H1 (cell line): ENCODE measurements around the gene DNAJC5G. TPM values are rescaled to one million over a fixed set of nuclear protein-coding genes. Genes with fewer than 3 reads are reported as not detected.

ENCODE experiments used
- CTCF ChIA-PET: fragments of 300-600 bp; sonication (Branson Sonifier 250); formaldehyde crosslinking; loops from one replicate; lab custom pipeline; 2021; ENCODE audit not compliant: partially characterized antibody; lab: Charles Lee
- POLR2A ChIA-PET: fragments of 300-600 bp; sonication (Branson Sonifier 250); formaldehyde crosslinking; loops from one replicate; lab custom pipeline; 2021; ENCODE audit warnings: inconsistent platforms; ENCODE audit not compliant: partially characterized antibody; lab: Charles Lee
- DNase-seq, 2 experiments: peaks; one replicate each; pipeline versions ENCODE4 v3.0.0 to v3.0.0-alpha.2; 2010 to 2022; ENCODE audit warnings: low spot score in 2 of 2, low read depth in 1 of 2, mixed read lengths in 1 of 2
- FAIRE-seq: peaks from 2 replicates; lab custom pipeline; 2011; peaks lifted over from hg19 to GRCh38; lab: Jason Lieb, UNC
- H2AFZ ChIP-seq: 2 replicates; pipeline ENCODE4 v1.8.1; 2012; ENCODE audit warnings: low read length, inconsistent platforms
- H2AK5ac ChIP-seq: 2 replicates; pipeline ENCODE4 v1.6.1; 2013; ENCODE audit warnings: low read depth, low read length
- H2BK120ac ChIP-seq: replicated peaks from 2 replicates; pipeline ENCODE3; 2013; ENCODE audit warnings: low read depth, low read length, inconsistent platforms
- H2BK12ac ChIP-seq: 2 replicates; pipeline ENCODE4 v1.6.1; 2013; ENCODE audit warnings: low read depth, low read length
- H2BK15ac ChIP-seq: 2 replicates; pipeline ENCODE4 v1.6.1; 2013; ENCODE audit warnings: low read length
- H2BK20ac ChIP-seq: 2 replicates; pipeline ENCODE4 v1.6.1; 2013; ENCODE audit warnings: low read length
- H2BK5ac ChIP-seq: 2 replicates; pipeline ENCODE4 v1.6.1; 2013; ENCODE audit warnings: low read depth, low read length
- H3K14ac ChIP-seq: 2 replicates; pipeline ENCODE4 v1.6.1; 2013; ENCODE audit warnings: inconsistent platforms; ENCODE audit not compliant: insufficient read length
- H3K18ac ChIP-seq: 2 replicates; pipeline ENCODE4 v1.6.1; 2013; ENCODE audit warnings: low read length; ENCODE audit errors: extremely low read depth
- H3K23ac ChIP-seq: 2 replicates; pipeline ENCODE4 v1.6.1; 2013; ENCODE audit warnings: inconsistent platforms; ENCODE audit not compliant: insufficient read length
- H3K23me2 ChIP-seq: 2 replicates; pipeline ENCODE4 v1.6.1; 2013; ENCODE audit warnings: low read depth, low read length
- H3K27ac ChIP-seq: 2 replicates; pipeline ENCODE4 v1.6.1; 2011; ENCODE audit warnings: low read depth, low read length, inconsistent platforms
- H3K27me3 ChIP-seq, 4 experiments: replicated peaks in 1 of 4; 1 replicate in 1 of 4; 2 replicates in 3 of 4; pipeline versions ENCODE4 v1.6.1 to v1.8.1; 2011 to 2013; ENCODE audit warnings: low read length in 3 of 4, mild to moderate bottlenecking in 3 of 4, inconsistent platforms in 2 of 4, mixed read lengths in 2 of 4, moderate library complexity in 1 of 4; ENCODE audit not compliant: control insufficient read depth in 3 of 4, insufficient read depth in 3 of 4; ENCODE audit errors: extremely low read depth in 1 of 4
- H3K36me3 ChIP-seq, 4 experiments: 2 replicates each; pipeline versions ENCODE4 v1.6.1 to v1.8.1; 2011 to 2013; ENCODE audit warnings: mild to moderate bottlenecking in 4 of 4, low read length in 3 of 4, moderate library complexity in 2 of 4, control low read depth in 1 of 4, inconsistent platforms in 1 of 4; ENCODE audit not compliant: insufficient read depth in 4 of 4, control insufficient read depth in 2 of 4
- H3K4ac ChIP-seq: replicated peaks from 2 replicates; pipeline ENCODE3; 2013; ENCODE audit warnings: low read length, low read depth, mixed read lengths, inconsistent platforms; ENCODE audit not compliant: insufficient read length
- H3K4me1 ChIP-seq, 4 experiments: replicated peaks in 1 of 4; 1 replicate in 1 of 4; 2 replicates in 3 of 4; pipeline versions ENCODE4 v1.6.1 to v1.8.1; 2011 to 2013; ENCODE audit warnings: low read length in 3 of 4, inconsistent platforms in 2 of 4, mixed read lengths in 1 of 4; ENCODE audit not compliant: insufficient read depth in 4 of 4, control insufficient read depth in 3 of 4
- H3K4me2 ChIP-seq, 2 experiments: 2 replicates each; pipeline versions ENCODE4 v1.6.1 to v1.8.1; 2011 to 2013; ENCODE audit warnings: low read depth in 2 of 2, low read length in 2 of 2, control low read depth in 1 of 2, inconsistent platforms in 1 of 2, mild to moderate bottlenecking in 1 of 2; ENCODE audit not compliant: insufficient read depth in 1 of 2
- H3K4me3 ChIP-seq, 4 experiments: fragments of 200-600, 300-600 bp in 1 of 4; sonication (generic), shearing (Covaris generic), sonication (Bioruptor Twin) in 1 of 4; 2 replicates each; pipeline versions ENCODE4 v1.5.1 to v1.8.1; 2011 to 2016; ENCODE audit warnings: low read length in 4 of 4, low read depth in 3 of 4, control low read depth in 2 of 4, inconsistent platforms in 2 of 4, mild to moderate bottlenecking in 2 of 4, mixed read lengths in 1 of 4, moderate library complexity in 1 of 4; ENCODE audit not compliant: insufficient read depth in 2 of 4; ENCODE audit errors: extremely low read depth in 1 of 4
- H3K56ac ChIP-seq: replicated peaks from 2 replicates; pipeline ENCODE3; 2013; ENCODE audit warnings: low read depth, mild to moderate bottlenecking, mixed read lengths, low read length, inconsistent platforms; ENCODE audit not compliant: insufficient read length
- H3K79me1 ChIP-seq: 2 replicates; pipeline ENCODE4 v1.6.1; 2013; ENCODE audit warnings: low read depth, low read length, control low read depth
- H3K79me2 ChIP-seq, 2 experiments: 2 replicates each; pipeline versions ENCODE4 v1.6.1 to v1.8.1; 2012 to 2013; ENCODE audit warnings: low read length in 2 of 2, mild to moderate bottlenecking in 2 of 2, inconsistent platforms in 1 of 2; ENCODE audit not compliant: insufficient read depth in 2 of 2, control insufficient read depth in 1 of 2
- H3K9ac ChIP-seq, 4 experiments: replicated peaks in 1 of 4; 1 replicate in 1 of 4; 2 replicates in 3 of 4; pipeline versions ENCODE4 v1.6.1 to v1.8.1; 2011 to 2013; ENCODE audit warnings: low read depth in 3 of 4, low read length in 3 of 4, control low read depth in 2 of 4, mild to moderate bottlenecking in 2 of 4, moderate library complexity in 2 of 4, inconsistent platforms in 1 of 4; ENCODE audit errors: extremely low read depth in 1 of 4
- H3K9me3 ChIP-seq, 2 experiments: 2 replicates each; pipeline versions ENCODE4 v1.6.1 to v1.8.1; 2012 to 2013; ENCODE audit warnings: mild to moderate bottlenecking in 2 of 2, moderate library complexity in 2 of 2, control low read depth in 1 of 2, inconsistent platforms in 1 of 2, low read depth in 1 of 2, low read length in 1 of 2, mixed read lengths in 1 of 2; ENCODE audit not compliant: insufficient read depth in 2 of 2
- H4K20me1 ChIP-seq, 2 experiments: replicated peaks in 1 of 2; 2 replicates each; pipeline versions ENCODE3 to v1.8.1; 2011 to 2013; ENCODE audit warnings: inconsistent platforms in 2 of 2, low read length in 2 of 2, mild to moderate bottlenecking in 1 of 2; ENCODE audit not compliant: insufficient read depth in 2 of 2, control insufficient read depth in 1 of 2
- H4K5ac ChIP-seq: 2 replicates; pipeline ENCODE4 v1.6.1; 2013; ENCODE audit warnings: low read length, low read depth, mixed read lengths, inconsistent platforms; ENCODE audit not compliant: insufficient read length
- H4K8ac ChIP-seq: 2 replicates; pipeline ENCODE4 v1.8.0; 2013; ENCODE audit warnings: mild to moderate bottlenecking, moderate library complexity, low read length, inconsistent platforms; ENCODE audit not compliant: insufficient read depth; ENCODE audit errors: extremely low read depth
- H4K91ac ChIP-seq: replicated peaks from 2 replicates; pipeline ENCODE3; 2013; ENCODE audit warnings: low read length, mixed read lengths, inconsistent platforms; ENCODE audit not compliant: insufficient read length
- ASH2L ChIP-seq: fragments of 200-600, 300-600 bp; sonication (generic); IDR thresholded peaks from one replicate; pipeline ENCODE4 v1.7.1; 2017; ENCODE audit warnings: low read length
- ATF2 ChIP-seq: IDR thresholded peaks from 2 replicates; pipeline ENCODE4 v1.6.1; 2012; ENCODE audit warnings: low read length, inconsistent platforms
- CBX8 ChIP-seq: fragments of 300-800, 300-1000 bp; sonication (generic); IDR thresholded peaks from 2 replicates; pipeline ENCODE4 v1.7.1; 2016; ENCODE audit warnings: low read depth, low read length, borderline replicate concordance
- CHD2 ChIP-seq: IDR thresholded peaks from 2 replicates; pipeline ENCODE4 v1.6.1; 2012; ENCODE audit warnings: low read length, improper control_type of control experiment
- KDM5A ChIP-seq: fragments of 200-600 bp; IDR thresholded peaks from 2 replicates; pipeline ENCODE4 v1.7.1; 2012; ENCODE audit warnings: mild to moderate bottlenecking, low read length, inconsistent platforms, mixed read lengths
- PHF8 ChIP-seq: fragments of 200-600 bp; sonication (generic); conservative IDR thresholded peaks from 2 replicates; pipeline ENCODE4 v1.7.1; 2012; ENCODE audit warnings: low read depth, mild to moderate bottlenecking, inconsistent platforms, low read length, moderate library complexity
- RFX5 ChIP-seq: IDR thresholded peaks from 2 replicates; pipeline ENCODE4 v1.6.1; 2011; ENCODE audit warnings: low read depth, low read length, improper control_type of control experiment, borderline replicate concordance
- SP1 ChIP-seq: IDR thresholded peaks from 2 replicates; pipeline ENCODE4 v1.6.1; 2011; ENCODE audit warnings: low read depth, low read length
- SP4 ChIP-seq: IDR thresholded peaks from 2 replicates; pipeline ENCODE4 v1.6.1; 2012; ENCODE audit warnings: low read length, inconsistent platforms
- SRF ChIP-seq: IDR thresholded peaks from 2 replicates; pipeline ENCODE4 v1.6.1; 2011; ENCODE audit warnings: mild to moderate bottlenecking, low read depth, low read length, moderate library complexity
- TBP ChIP-seq: IDR thresholded peaks from 2 replicates; pipeline ENCODE4 v1.6.1; 2011; ENCODE audit warnings: low read depth, low read length, improper control_type of control experiment
- TCF12 ChIP-seq: IDR thresholded peaks from 2 replicates; pipeline ENCODE4 v1.6.1; 2011; ENCODE audit warnings: low read depth, mild to moderate bottlenecking, low read length
- WGBS, 2 experiments: shearing (Covaris generic) in 1 of 2; methylation state at CpG; one replicate each; pipeline versions ENCODE4 v1.1.6 to v1.1.7; 2013 to 2015; ENCODE audit warnings: low lambda C conversion rate in 2 of 2, mixed read lengths in 2 of 2, inconsistent platforms in 1 of 2, low coverage in 1 of 2, missing lambda C conversion rate in 1 of 2; ENCODE audit not compliant: insufficient replicate concordance in 2 of 2, insufficient coverage in 1 of 2, insufficient read length in 1 of 2; ENCODE audit errors: extremely low coverage in 1 of 2, missing lambda C conversion rate in 1 of 2; 5-methylcytosine and 5-hydroxymethylcytosine counted together
- polyA plus RNA-seq, 7 experiments: library from polyadenylated mRNA; depleted of rRNA in 3 of 7; stranded (reverse) in 5 of 7; unstranded in 2 of 7; fragments of >200 nt in 5 of 7; fragments of 200-250 nt in 2 of 7; gene quantifications; 1 replicate in 5 of 7; 2 replicates in 1 of 7; 4 replicates in 1 of 7; pipeline versions ENCODE4 v1.2.1 to v1.2.3, GENCODE V29; 2011 to 2013; ENCODE audit warnings: missing spikeins in 2 of 7, mixed read lengths in 2 of 7
- total RNA-seq: library from RNA; stranded (reverse); fragmentation: NEBNext Ultra II Directional; extraction: Animal tissue kit (Norgen Biotek cat#: 25700); gene quantifications from 2 replicates; pipeline ENCODE4 v1.2.1, GENCODE V29; 2021
- TF ChIP-seq, protein P1 (sequence below): IDR thresholded peaks from 2 replicates; pipeline ENCODE4 v1.6.1; 2012; ENCODE audit warnings: inconsistent platforms

DNAJC5G gene
- total and polyA plus RNA-seq, 2 of the 8 experiments (the other 6 are each of a cell fraction or from before 2014, with no cell fraction given): 0.83 to 1.4 TPM

GRCh38 chr2:27291865-27292264 is 16.6 kb downstream of the DNAJC5G start:
- no peak overlapping the region for H3K4ac ChIP-seq
- DNase-seq: no peak
- 54% methylated on average over 6 of the region's 6 CpGs; no CpG with 5 or more reads in 1 of the 2 experiments for WGBS, 2 experiments
- no peaks in the 10 kb centered on the region for H3K79me1 ChIP-seq
- no peaks in the 10 kb centered on the region for H3K23me2 ChIP-seq
- H2BK15ac ChIP-seq: no peak overlapping the region
- no peak overlapping the region for H4K5ac ChIP-seq
- no peak overlapping the region for H3K14ac ChIP-seq
- FAIRE-seq: peak; percentile 55
- H4K20me1 ChIP-seq: no peaks in the 10 kb centered on the region
- no peak overlapping the region for H2BK5ac ChIP-seq
- H3K18ac ChIP-seq: no peak overlapping the region
- no peak overlapping the region for H2BK120ac ChIP-seq
- no peak overlapping the region for H4K8ac ChIP-seq
- no peak overlapping the region for H3K4me3 ChIP-seq
- H2BK20ac ChIP-seq: no peak overlapping the region
- H2AFZ ChIP-seq: peak overlapping the region; percentile 4; the same call in 1 of the 2 replicates
- no peak overlapping the region for H4K91ac ChIP-seq
- no peak overlapping the region for H3K4me2 ChIP-seq
- H3K56ac ChIP-seq: no peak overlapping the region
- H3K9ac ChIP-seq: no peak overlapping the region
- ChIA-PET CTCF (interaction anchor here (0.6 to 20.2 kb wide), 30 partner anchors 9 to 354 kb away, joined by 3 to 413 read pairs (median 4); partner anchors contain the start of genes CAD, DNAJC5G, MPV17 and SLC30A3), POLR2A (interaction anchor here (0.8 to 3.9 kb wide), 14 partner anchors 9 to 89 kb away, joined by 3 to 27 read pairs (median 5); partner anchors contain the start of genes CAD, GTF3C2 and TRIM54)
- H2BK12ac ChIP-seq: no peak overlapping the region
- no peak overlapping the region for H2AK5ac ChIP-seq
- H3K4me1 ChIP-seq: peaks cover 0 to 4% (median 2%) of the 10 kb centered on the region in 4 experiments; a peak in 3 of 7 replicates
- no peaks in the 10 kb centered on the region for H3K79me2 ChIP-seq
- H3K27ac ChIP-seq: no peak overlapping the region
- H3K9me3 ChIP-seq: no peaks in the 10 kb centered on the region
- H3K27me3 ChIP-seq: no peaks in the 10 kb centered on the region; a peak in 1 of 7 replicates
- no peaks in the 10 kb centered on the region for H3K36me3 ChIP-seq
- no peak overlapping the region for H3K23ac ChIP-seq
- TF ChIP-seq SP1 (no peak), CBX8 (no peak), TCF12 (no peak), ASH2L (no peak), KDM5A (no peak), CHD2 (no peak), RFX5 (no peak), ATF2 (0 out of 2 replicates have a peak, but pooled peaks have one; percentile 21), SP4 (no peak), SRF (no peak), PHF8 (no peak), TBP (no peak)
- TF ChIP-seq, protein P1, sequence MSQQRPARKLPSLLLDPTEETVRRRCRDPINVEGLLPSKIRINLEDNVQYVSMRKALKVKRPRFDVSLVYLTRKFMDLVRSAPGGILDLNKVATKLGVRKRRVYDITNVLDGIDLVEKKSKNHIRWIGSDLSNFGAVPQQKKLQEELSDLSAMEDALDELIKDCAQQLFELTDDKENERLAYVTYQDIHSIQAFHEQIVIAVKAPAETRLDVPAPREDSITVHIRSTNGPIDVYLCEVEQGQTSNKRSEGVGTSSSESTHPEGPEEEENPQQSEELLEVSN: no peak
